GM19025 (cell line): ENCODE results near the gene PLEKHJ1.
"Not testable (repeated sequence)": the region's sequence is repeated elsewhere in the genome, so short reads cannot be mapped to it uniquely, and the experiment has no call there.

Experiments used
- ATAC-seq: cut with Tn5 transposase; IDR thresholded peaks from one replicate; pipeline ENCODE4 v1.9.1; 2021; ENCODE audit warnings: mild to moderate bottlenecking, low read depth, moderate library complexity; ENCODE audit not compliant: unreplicated experiment

The PLEKHJ1 gene

GRCh38 chr19:2207991-2208860 is 27.9 kb downstream of the PLEKHJ1 start:
- ATAC-seq, result no peak

- ATAC-seq, result no peak
Measured at GRCh38 chr19:2207008-2207407, 29.1 kb downstream of the PLEKHJ1 start.

GRCh38 chr19:2202366-2202765 is 33.8 kb downstream of the PLEKHJ1 start:
- no peak for ATAC-seq

GRCh38 chr19:2201473-2202148 is 34.5 kb downstream of the PLEKHJ1 start:
- ATAC-seq, result no peak

- not testable (repeated sequence) for ATAC-seq
Measured at GRCh38 chr19:2200624-2201294, 35.4 kb downstream of the PLEKHJ1 start.

- ATAC-seq, result no peak
Measured at GRCh38 chr19:2199861-2200623, 36.1 kb downstream of the PLEKHJ1 start.

GRCh38 chr19:2199215-2199614 is 36.9 kb downstream of the PLEKHJ1 start:
- ATAC-seq, result no peak

- no peak for ATAC-seq
Measured at GRCh38 chr19:2198317-2198716, 37.8 kb downstream of the PLEKHJ1 start.

GRCh38 chr19:2197270-2197669 is 38.9 kb downstream of the PLEKHJ1 start:
- ATAC-seq, result no peak

GRCh38 chr19:2195914-2196313 is 40.2 kb downstream of the PLEKHJ1 start:
- ATAC-seq, result no peak

- no peak for ATAC-seq
Measured at GRCh38 chr19:2195361-2195760, 40.8 kb downstream of the PLEKHJ1 start.

GRCh38 chr19:2194513-2195078 is 41.5 kb downstream of the PLEKHJ1 start:
- no peak for ATAC-seq

GRCh38 chr19:2193807-2194206 is 42.3 kb downstream of the PLEKHJ1 start:
- ATAC-seq, result no peak

- no peak for ATAC-seq
Measured at GRCh38 chr19:2192862-2193261, 43.3 kb downstream of the PLEKHJ1 start.

- no peak for ATAC-seq
Measured at GRCh38 chr19:2191456-2192310, 44.4 kb downstream of the PLEKHJ1 start.

- no peak for ATAC-seq
Measured at GRCh38 chr19:2190848-2191455, 45.2 kb downstream of the PLEKHJ1 start.

GRCh38 chr19:2189880-2190279 is 46.2 kb downstream of the PLEKHJ1 start:
- ATAC-seq, result no peak

- no peak for ATAC-seq
Measured at GRCh38 chr19:2188708-2189385, 47.3 kb downstream of the PLEKHJ1 start.
